HepG2 (cell line): ENCODE measurements around the gene TCFL5. TPM values are rescaled to one million over a fixed set of nuclear protein-coding genes. Genes with fewer than 3 reads are reported as not detected.
A peak's percentile ranks its signal among the peaks of the same experiment; 100 is the strongest.

Source experiments
- ATAC-seq: fragments of 200-7000 bp; cut with Tn5 transposase; 3 replicates; pipeline ENCODE4 v1.9.1; 2020; ENCODE audit warnings: mild to moderate bottlenecking, moderate library complexity
- BruUV-seq: library from RNA; stranded (reverse); fragments of 400-500 nt; replicated peaks from 2 replicates; lab custom pipeline; 2021; lab: Mats Ljungman, UMichigan
- CTCF ChIA-PET: fragments of 300-600 bp; formaldehyde crosslinking; extraction: SDS; loops from one replicate; lab custom pipeline; 2021; ENCODE audit warnings: low total read pairs, inconsistent platforms, low intra/inter-chr PET ratio; lab: Yijun Ruan, JAX
- POLR2A ChIA-PET: fragments of 350-600 bp; sonication (Branson Sonifier 250); formaldehyde crosslinking; loops from one replicate; lab custom pipeline; 2020; ENCODE audit warnings: antibody characterized with exemption, inconsistent platforms; lab: Yijun Ruan, JAX
- DNase-seq: peaks from one replicate; pipeline ENCODE4 v3.0.0-alpha.2; 2015; ENCODE audit warnings: low spot score
- FAIRE-seq: peaks from 3 replicates; lab custom pipeline; 2011; peaks lifted over from hg19 to GRCh38; lab: Jason Lieb, UNC
- H2AFZ ChIP-seq: one replicate; pipeline ENCODE4 v1.6.1; 2011; ENCODE audit warnings: low read length, inconsistent platforms
- H3K27ac ChIP-seq: fragments of 300-600 bp; 3 replicates; pipeline ENCODE4 v1.8.0; 2011; ENCODE audit warnings: mixed run types, mild to moderate bottlenecking, mixed read lengths, low read length, inconsistent platforms; ENCODE audit not compliant: insufficient read depth; ENCODE audit errors: extremely low read length
- H3K27me3 ChIP-seq, 2 experiments: fragments of 200-600 bp in 1 of 2; 2 replicates in 1 of 2; 3 replicates in 1 of 2; pipeline versions ENCODE4 v1.6.0 to v1.8.0; 2011; ENCODE audit warnings: low read length in 2 of 2, mild to moderate bottlenecking in 2 of 2, moderate library complexity in 2 of 2, inconsistent platforms in 1 of 2; ENCODE audit not compliant: insufficient read depth in 2 of 2, control insufficient read depth in 1 of 2
- H3K36me3 ChIP-seq, 2 experiments: fragments of 200-600 bp in 1 of 2; replicated peaks in 1 of 2; 2 replicates in 1 of 2; 3 replicates in 1 of 2; pipeline versions ENCODE4 v1.5.1 to v1.8.0; 2011; ENCODE audit warnings: low read length in 2 of 2, inconsistent platforms in 1 of 2; ENCODE audit not compliant: insufficient read depth in 2 of 2, control insufficient read depth in 1 of 2
- H3K4me1 ChIP-seq: 2 replicates; pipeline ENCODE4 v1.5.1; 2012; ENCODE audit warnings: low read length, inconsistent platforms; ENCODE audit not compliant: insufficient read depth
- H3K4me2 ChIP-seq: 2 replicates; pipeline ENCODE4 v1.6.0; 2011; ENCODE audit warnings: low read depth, low read length, inconsistent platforms
- H3K4me3 ChIP-seq, 3 experiments: fragments of 200-600 bp in 1 of 3; sonication (generic), shearing (Covaris generic) in 1 of 3; replicated peaks in 1 of 3; 2 replicates each; pipeline ENCODE4 v1.5.1; 2011 to 2016; ENCODE audit warnings: low read length in 3 of 3, inconsistent platforms in 2 of 3, low read depth in 2 of 3, mild to moderate bottlenecking in 2 of 3, control low read depth in 1 of 3, mixed read lengths in 1 of 3; ENCODE audit not compliant: insufficient read depth in 1 of 3
- H3K79me2 ChIP-seq: one replicate; pipeline ENCODE4 v1.6.1; 2011; ENCODE audit warnings: low read length, inconsistent platforms; ENCODE audit not compliant: insufficient read depth
- H3K9ac ChIP-seq: 2 replicates; pipeline ENCODE4 v1.6.0; 2011; ENCODE audit warnings: mild to moderate bottlenecking, low read depth, low read length, inconsistent platforms; ENCODE audit not compliant: insufficient read depth
- H3K9me3 ChIP-seq: 2 replicates; pipeline ENCODE4 v1.5.1; 2012; ENCODE audit warnings: mild to moderate bottlenecking, low read length
- H4K20me1 ChIP-seq: 2 replicates; pipeline ENCODE4 v1.6.0; 2011; ENCODE audit warnings: inconsistent platforms, mild to moderate bottlenecking, low read length, moderate library complexity; ENCODE audit not compliant: insufficient read depth
- DR1 ChIP-seq: sonication (generic); formaldehyde crosslinking; IDR thresholded peaks from 2 replicates; pipeline ENCODE4 v1.8.0; 2021; ENCODE audit warnings: mild to moderate bottlenecking, missing genetic modification reagents, inconsistent platforms
- HDAC1 ChIP-seq: sonication (generic); formaldehyde crosslinking; IDR thresholded peaks from 2 replicates; pipeline ENCODE4 v1.5.1; 2020; ENCODE audit warnings: mild to moderate bottlenecking, missing genetic modification reagents
- TERF1 ChIP-seq: sonication (generic); formaldehyde crosslinking; IDR thresholded peaks from 2 replicates; pipeline ENCODE4 v1.8.0; 2022; ENCODE audit warnings: mild to moderate bottlenecking, missing genetic modification reagents, moderate library complexity
- ZBTB38 ChIP-seq: sonication (generic); formaldehyde crosslinking; IDR thresholded peaks from 2 replicates; pipeline ENCODE4 v1.5.1; 2020; ENCODE audit warnings: mild to moderate bottlenecking, missing genetic modification reagents
- ZNF333 ChIP-seq: sonication (generic); formaldehyde crosslinking; IDR thresholded peaks from 2 replicates; pipeline ENCODE4 v1.4.0; 2020; ENCODE audit warnings: mild to moderate bottlenecking, missing genetic modification reagents, borderline replicate concordance
- ZNF414 ChIP-seq: sonication (generic); formaldehyde crosslinking; IDR thresholded peaks from 2 replicates; pipeline ENCODE4 v1.5.0; 2020; ENCODE audit warnings: missing genetic modification reagents
- WGBS: methylation state at CpG from one replicate; pipeline ENCODE4 v1.1.6; 2017; ENCODE audit warnings: low lambda C conversion rate; 5-methylcytosine and 5-hydroxymethylcytosine counted together
- in situ Hi-C: cut with HindIII; loops from 2 replicates; pipeline ENCODE4 v1.10.0; 2017; ENCODE audit warnings: low pct_unique_long_range_greater_than_20kb; ENCODE audit not compliant: extremely low pct_ligation_motif_present
- intact Hi-C: fragments of 100-400 bp; cut with micrococcal nuclease; formaldehyde crosslinking; loops from one replicate; pipeline ENCODE4 v1.10.0; 2022; ENCODE audit not compliant: unreplicated experiment
- polyA plus RNA-seq, 8 experiments: library from polyadenylated mRNA; depleted of rRNA in 3 of 8; stranded (reverse) in 7 of 8; unstranded in 1 of 8; fragments of >200 nt; fragmentation: Illumina TruSeq in 4 of 8; extraction: Trizol in 4 of 8; gene quantifications; 2 replicates each; pipeline versions ENCODE4 v1.2.1 to v1.2.3, GENCODE V29; 2011 to 2016; ENCODE audit warnings: low read depth in 4 of 8, missing spikeins in 1 of 8, mixed read lengths in 1 of 8; ENCODE audit not compliant: insufficient read depth in 1 of 8
- total RNA-seq, 5 experiments: library from RNA; depleted of rRNA; stranded (reverse); fragments of >200 nt; fragmentation: Illumina TruSeq; extraction: Trizol; gene quantifications; 2 replicates each; pipeline ENCODE4 v1.2.3, GENCODE V29; 2016; ENCODE audit warnings: low read depth in 1 of 5

Gene TCFL5
- total and polyA plus RNA-seq, 2 of the 13 experiments (the other 11 are each of a cell fraction or from before 2014, with no cell fraction given), result 14.8 to 20.0 TPM

- TF ChIP-seq DR1 (CRISPR knock-in tag), result no peak
These were observed 1.2 kb downstream of the TCFL5 start (continued) for GRCh38 chr20:62860391-62860923.

- Histone ChIP-seq H3K27ac (no peak overlapping the region), H3K4me1 (peaks cover 44% of the 10 kb centered on the region), H3K79me2 (peaks cover 10% of the 10 kb centered on the region), H2AFZ (no peak overlapping the region), H4K20me1 (no peaks in the 10 kb centered on the region; the same call in 1 of the 2 replicates), H3K4me2 (peak overlapping the region; percentile 86), H3K9me3 (no peaks in the 10 kb centered on the region), H3K9ac (peak overlapping the region; percentile 53), H3K4me3 (peak overlapping the region in 2 of 3 experiments; percentile 61 to 77; a peak in 2 of 6 replicates), H3K36me3 (peaks cover 9 to 13% of the 10 kb centered on the region in 2 experiments; a peak in 4 of 5 replicates), H3K27me3 (0 out of 5 replicates have a peak, but pooled peaks cover 0 to under 1% of the 10 kb centered on the region in 2 experiments)
- TF ChIP-seq HDAC1 (CRISPR knock-in tag) (peak; percentile 14; the same call in 1 of the 2 replicates), ZNF414 (no peak), ZNF333 (CRISPR knock-in tag) (no peak), ZBTB38 (CRISPR knock-in tag) (peak; percentile 46; the same call in 1 of the 2 replicates), TERF1 (peak; percentile 43; the same call in 1 of the 2 replicates)
- DNase-seq, result no peak
- FAIRE-seq, result no peak
- TSS peak; percentile 49 for BruUV-seq
- ChIA-PET POLR2A (interaction anchor here (0.8 to 1.6 kb wide), 3 partner anchors 16 to 64 kb away, joined by 3 to 7 read pairs (median 4); partner anchors contain the start of gene MRGBP), CTCF (no interaction called here)
- intact Hi-C loops, result loop anchor here (5.0 kb wide), 1 partner anchor 37 kb away; no protein-coding TSS in a partner anchor
- in situ Hi-C loops, result no loop called here
- 73% methylated on average over 12 of the region's 12 CpGs for WGBS
- ATAC-seq, result no peak
These were observed 1.9 kb downstream of the TCFL5 start for GRCh38 chr20:62859721-62860120.
